ENCODE measurements around the gene ARAP1. TPM values are rescaled to one million over a fixed set of nuclear protein-coding genes. Genes with fewer than 3 reads are reported as not detected.

ARAP1 gene
- total and polyA plus RNA-seq, 2 donors (not counting 1 experiment from before 2014, with no cell fraction given) = 41.8 to 113 TPM

DNA sequence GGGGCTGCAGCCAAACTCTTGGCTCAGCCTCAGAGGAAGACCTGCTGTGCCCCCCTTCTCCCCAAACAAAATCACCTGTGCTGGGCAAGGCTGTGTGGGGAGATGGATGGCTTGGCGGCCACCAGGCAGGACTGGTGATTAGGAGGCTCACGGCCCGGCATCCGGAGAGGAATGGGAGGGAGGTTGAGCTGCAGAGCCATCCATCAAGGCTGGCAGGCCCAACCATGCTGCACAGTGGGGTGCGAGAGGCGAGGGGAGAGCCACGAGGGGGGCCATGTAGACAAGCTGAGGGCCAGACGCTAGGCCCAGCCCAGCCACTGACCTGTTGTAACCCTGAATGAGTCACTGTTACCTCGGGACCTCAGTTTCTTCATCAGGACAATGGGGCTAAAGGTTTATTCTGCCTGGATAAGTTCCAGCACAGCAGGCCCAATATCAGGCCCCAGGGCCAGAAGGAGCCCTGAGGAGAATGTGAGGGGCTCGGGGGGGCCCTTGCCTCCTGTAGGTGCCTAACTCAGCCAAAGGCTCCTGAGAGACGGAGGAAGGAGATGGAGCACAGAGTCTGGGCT is 96.2 kb downstream of the ARAP1 start:
- H3K79me2 ChIP-seq (ENCODE audit: control insufficient read depth, insufficient read depth, low read length) = no peaks in the 10 kb centered on the region
- H2AFZ ChIP-seq (ENCODE audit: low read length) = no peak overlapping the region
- no peak overlapping the region for H3K27ac ChIP-seq (ENCODE audit: insufficient read depth, low read length)
- H3K4me1 ChIP-seq (ENCODE audit: control insufficient read depth, extremely low read depth, insufficient read depth, low read length) = no peaks in the 10 kb centered on the region
- H3K4me3 ChIP-seq (replicated peaks in 1 of 4; ENCODE audit: control extremely low read depth in 1 of 4, insufficient read depth in 1 of 4, low read depth in 3 of 4, low read length in 4 of 4) = no peak overlapping the region
- H3K36me3 ChIP-seq (ENCODE audit: control insufficient read depth, insufficient read depth, low read length) = no peaks in the 10 kb centered on the region
- TF ChIP-seq, protein P1, sequence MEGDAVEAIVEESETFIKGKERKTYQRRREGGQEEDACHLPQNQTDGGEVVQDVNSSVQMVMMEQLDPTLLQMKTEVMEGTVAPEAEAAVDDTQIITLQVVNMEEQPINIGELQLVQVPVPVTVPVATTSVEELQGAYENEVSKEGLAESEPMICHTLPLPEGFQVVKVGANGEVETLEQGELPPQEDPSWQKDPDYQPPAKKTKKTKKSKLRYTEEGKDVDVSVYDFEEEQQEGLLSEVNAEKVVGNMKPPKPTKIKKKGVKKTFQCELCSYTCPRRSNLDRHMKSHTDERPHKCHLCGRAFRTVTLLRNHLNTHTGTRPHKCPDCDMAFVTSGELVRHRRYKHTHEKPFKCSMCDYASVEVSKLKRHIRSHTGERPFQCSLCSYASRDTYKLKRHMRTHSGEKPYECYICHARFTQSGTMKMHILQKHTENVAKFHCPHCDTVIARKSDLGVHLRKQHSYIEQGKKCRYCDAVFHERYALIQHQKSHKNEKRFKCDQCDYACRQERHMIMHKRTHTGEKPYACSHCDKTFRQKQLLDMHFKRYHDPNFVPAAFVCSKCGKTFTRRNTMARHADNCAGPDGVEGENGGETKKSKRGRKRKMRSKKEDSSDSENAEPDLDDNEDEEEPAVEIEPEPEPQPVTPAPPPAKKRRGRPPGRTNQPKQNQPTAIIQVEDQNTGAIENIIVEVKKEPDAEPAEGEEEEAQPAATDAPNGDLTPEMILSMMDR (conservative IDR thresholded peaks at IDR 0.05 in 1 of 2, IDR thresholded peaks at IDR 0.05 in 1 of 2; ENCODE audit: low read depth in 1 of 2, low read length in 2 of 2) = no peak
- no peak for TF ChIP-seq EZH2 (IDR thresholded peaks at IDR 0.05; ENCODE audit: low read length, missing control alignments)
- peaks cover 9% of the 10 kb centered on the region for H3K27me3 ChIP-seq (ENCODE audit: control insufficient read depth, insufficient read depth, low read length)
- H4K20me1 ChIP-seq (ENCODE audit: control insufficient read depth, extremely low read depth, insufficient read depth, low read length) = no peaks in the 10 kb centered on the region
- H3K9me3 ChIP-seq (ENCODE audit: control insufficient read depth, insufficient read depth, low read depth, low read length) = no peaks in the 10 kb centered on the region
- DNase-seq (ENCODE audit: low read depth in 2 of 2) = no peak
- H3K9ac ChIP-seq (ENCODE audit: insufficient read depth, low read length) = no peak overlapping the region
- H3K4me2 ChIP-seq (ENCODE audit: extremely low read depth, insufficient read depth, low read length) = no peak overlapping the region

DNA sequence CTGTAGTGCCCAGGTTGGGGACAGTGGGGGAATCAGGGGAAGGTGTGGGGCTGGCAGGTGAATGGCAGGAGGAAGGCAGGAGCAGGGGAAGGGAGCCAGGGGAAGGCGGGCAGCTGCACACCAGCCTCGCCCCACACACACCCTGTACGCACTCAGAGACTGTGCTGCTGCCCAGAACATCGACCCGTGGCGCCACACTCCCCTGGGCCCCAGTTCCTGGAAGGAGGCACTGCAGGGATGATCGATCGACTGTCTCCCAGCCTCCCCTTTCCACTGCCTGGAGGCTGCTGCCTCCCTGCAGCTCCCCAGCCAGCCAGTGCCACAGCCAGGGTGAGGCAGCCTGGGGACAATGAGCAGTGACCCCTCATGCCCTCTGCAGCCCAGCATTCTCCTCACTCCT is 97.2 kb downstream of the ARAP1 start:
- peaks cover 5% of the 10 kb centered on the region for H3K27me3 ChIP-seq (ENCODE audit: control insufficient read depth, insufficient read depth, low read length)
- no peaks in the 10 kb centered on the region for H3K36me3 ChIP-seq (ENCODE audit: control insufficient read depth, insufficient read depth, low read length)
- no peak overlapping the region for H3K9ac ChIP-seq (ENCODE audit: insufficient read depth, low read length)
- H3K4me3 ChIP-seq (replicated peaks in 1 of 4; ENCODE audit: control extremely low read depth in 1 of 4, insufficient read depth in 1 of 4, low read depth in 3 of 4, low read length in 4 of 4) = no peak overlapping the region
- H3K9me3 ChIP-seq (ENCODE audit: control insufficient read depth, insufficient read depth, low read depth, low read length) = no peaks in the 10 kb centered on the region
- H2AFZ ChIP-seq (ENCODE audit: low read length) = no peak overlapping the region
- TF ChIP-seq EZH2 (IDR thresholded peaks at IDR 0.05; ENCODE audit: low read length, missing control alignments) = no peak
- TF ChIP-seq, protein P1 (conservative IDR thresholded peaks at IDR 0.05 in 1 of 2, IDR thresholded peaks at IDR 0.05 in 1 of 2; ENCODE audit: low read depth in 1 of 2, low read length in 2 of 2) = no peak
- no peak for DNase-seq (ENCODE audit: low read depth in 2 of 2)
- H3K27ac ChIP-seq (ENCODE audit: insufficient read depth, low read length) = no peak overlapping the region
- H3K4me2 ChIP-seq (ENCODE audit: extremely low read depth, insufficient read depth, low read length) = no peak overlapping the region
- no peaks in the 10 kb centered on the region for H3K4me1 ChIP-seq (ENCODE audit: control insufficient read depth, extremely low read depth, insufficient read depth, low read length)
- no peaks in the 10 kb centered on the region for H3K79me2 ChIP-seq (ENCODE audit: control insufficient read depth, insufficient read depth, low read length)
- H4K20me1 ChIP-seq (ENCODE audit: control insufficient read depth, extremely low read depth, insufficient read depth, low read length) = no peaks in the 10 kb centered on the region

GRCh38 chr11:72653649-72654048 is 98.6 kb downstream of the ARAP1 start:
- Histone ChIP-seq H3K27ac (ENCODE audit: insufficient read depth, low read length) (no peak overlapping the region), H3K4me1 (ENCODE audit: control insufficient read depth, extremely low read depth, insufficient read depth, low read length) (no peaks in the 10 kb centered on the region), H2AFZ (ENCODE audit: low read length) (no peak overlapping the region), H3K4me3 (replicated peaks in 1 of 4; ENCODE audit: control extremely low read depth in 1 of 4, insufficient read depth in 1 of 4, low read depth in 3 of 4, low read length in 4 of 4) (no peak overlapping the region), H3K9me3 (ENCODE audit: control insufficient read depth, insufficient read depth, low read depth, low read length) (no peaks in the 10 kb centered on the region), H3K9ac (ENCODE audit: insufficient read depth, low read length) (no peak overlapping the region), H3K36me3 (ENCODE audit: control insufficient read depth, insufficient read depth, low read length) (no peaks in the 10 kb centered on the region), H3K79me2 (ENCODE audit: control insufficient read depth, insufficient read depth, low read length) (no peaks in the 10 kb centered on the region), H3K27me3 (ENCODE audit: control insufficient read depth, insufficient read depth, low read length) (peaks cover 5% of the 10 kb centered on the region), H4K20me1 (ENCODE audit: control insufficient read depth, extremely low read depth, insufficient read depth, low read length) (no peaks in the 10 kb centered on the region), H3K4me2 (ENCODE audit: extremely low read depth, insufficient read depth, low read length) (no peak overlapping the region)
- DNase-seq (ENCODE audit: low read depth in 2 of 2) = no peak
- TF ChIP-seq, protein P1 (conservative IDR thresholded peaks at IDR 0.05 in 1 of 2, IDR thresholded peaks at IDR 0.05 in 1 of 2; ENCODE audit: low read depth in 1 of 2, low read length in 2 of 2) = no peak
- TF ChIP-seq EZH2 (IDR thresholded peaks at IDR 0.05; ENCODE audit: low read length, missing control alignments) = no peak
